Measurements from ENCODE around the gene GLRX.
A peak's percentile ranks its signal among the peaks of the same experiment; 100 is the strongest.
"Not testable (repeated sequence)": the region's sequence is repeated elsewhere in the genome, so short reads cannot be mapped to it uniquely, and the experiment has no call there.

The GLRX gene

DNA sequence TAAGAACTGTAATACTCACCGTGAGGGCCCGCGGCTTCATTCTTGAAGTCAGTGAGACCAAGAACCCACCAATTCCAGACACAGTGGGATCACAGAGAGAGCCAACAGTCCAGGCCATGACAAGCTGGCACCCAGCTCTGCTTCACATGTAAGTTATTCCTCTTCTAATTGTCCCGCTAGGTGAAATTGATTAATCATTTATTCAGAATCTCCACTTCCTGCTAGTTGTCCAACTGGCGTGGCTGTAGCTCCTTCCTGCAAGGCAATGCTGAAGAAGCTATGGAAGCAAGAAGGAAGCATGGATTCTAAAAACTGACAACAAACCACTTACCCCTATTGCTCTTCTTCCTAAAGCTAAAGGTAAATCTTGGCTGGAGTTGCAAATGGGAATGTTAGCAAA is 30.0 kb upstream of the GLRX start:
- TF ChIP-seq, protein P1, sequence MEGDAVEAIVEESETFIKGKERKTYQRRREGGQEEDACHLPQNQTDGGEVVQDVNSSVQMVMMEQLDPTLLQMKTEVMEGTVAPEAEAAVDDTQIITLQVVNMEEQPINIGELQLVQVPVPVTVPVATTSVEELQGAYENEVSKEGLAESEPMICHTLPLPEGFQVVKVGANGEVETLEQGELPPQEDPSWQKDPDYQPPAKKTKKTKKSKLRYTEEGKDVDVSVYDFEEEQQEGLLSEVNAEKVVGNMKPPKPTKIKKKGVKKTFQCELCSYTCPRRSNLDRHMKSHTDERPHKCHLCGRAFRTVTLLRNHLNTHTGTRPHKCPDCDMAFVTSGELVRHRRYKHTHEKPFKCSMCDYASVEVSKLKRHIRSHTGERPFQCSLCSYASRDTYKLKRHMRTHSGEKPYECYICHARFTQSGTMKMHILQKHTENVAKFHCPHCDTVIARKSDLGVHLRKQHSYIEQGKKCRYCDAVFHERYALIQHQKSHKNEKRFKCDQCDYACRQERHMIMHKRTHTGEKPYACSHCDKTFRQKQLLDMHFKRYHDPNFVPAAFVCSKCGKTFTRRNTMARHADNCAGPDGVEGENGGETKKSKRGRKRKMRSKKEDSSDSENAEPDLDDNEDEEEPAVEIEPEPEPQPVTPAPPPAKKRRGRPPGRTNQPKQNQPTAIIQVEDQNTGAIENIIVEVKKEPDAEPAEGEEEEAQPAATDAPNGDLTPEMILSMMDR (IDR thresholded peaks at IDR 0.05; ENCODE audit: extremely low read depth, insufficient read depth, missing control alignments): no peak
- DNase-seq (ENCODE audit: low spot score): no peak
- in situ Hi-C loops (cut with MboI; ENCODE audit: low pct_unique_long_range_greater_than_20kb, low sequenced_read_pairs, unreplicated experiment): loop anchor here (10.0 to 25.0 kb wide), 3 partner anchors 482 to 752 kb away; partner anchors contain the start of gene PCSK1

DNA sequence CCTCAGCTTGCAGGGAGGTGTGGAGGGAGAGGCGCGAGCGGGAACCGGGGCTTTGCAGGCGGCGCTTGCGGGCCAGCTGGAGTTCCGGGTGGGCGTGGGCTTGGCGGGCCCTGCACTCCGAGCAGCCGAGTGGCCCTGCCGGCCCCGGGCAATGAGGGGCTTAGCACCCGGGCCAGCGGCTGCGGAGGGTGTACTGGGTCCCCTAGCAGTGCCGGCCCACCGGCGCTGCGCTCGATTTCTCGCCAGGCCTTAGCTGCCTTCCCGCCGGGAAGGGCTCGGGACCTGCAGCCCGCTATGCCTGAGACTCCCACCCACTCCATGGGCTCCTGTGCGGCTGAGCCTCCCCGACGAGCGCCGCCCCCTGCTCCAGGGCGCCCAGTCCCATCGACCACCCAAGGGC is 28.6 kb upstream of the GLRX start:
- in situ Hi-C loops (cut with MboI; ENCODE audit: low pct_unique_long_range_greater_than_20kb, low sequenced_read_pairs, unreplicated experiment): loop anchor here (10.0 to 25.0 kb wide), 3 partner anchors 484 to 754 kb away; partner anchors contain the start of gene PCSK1
- DNase-seq (ENCODE audit: low spot score): not testable (repeated sequence)

DNA sequence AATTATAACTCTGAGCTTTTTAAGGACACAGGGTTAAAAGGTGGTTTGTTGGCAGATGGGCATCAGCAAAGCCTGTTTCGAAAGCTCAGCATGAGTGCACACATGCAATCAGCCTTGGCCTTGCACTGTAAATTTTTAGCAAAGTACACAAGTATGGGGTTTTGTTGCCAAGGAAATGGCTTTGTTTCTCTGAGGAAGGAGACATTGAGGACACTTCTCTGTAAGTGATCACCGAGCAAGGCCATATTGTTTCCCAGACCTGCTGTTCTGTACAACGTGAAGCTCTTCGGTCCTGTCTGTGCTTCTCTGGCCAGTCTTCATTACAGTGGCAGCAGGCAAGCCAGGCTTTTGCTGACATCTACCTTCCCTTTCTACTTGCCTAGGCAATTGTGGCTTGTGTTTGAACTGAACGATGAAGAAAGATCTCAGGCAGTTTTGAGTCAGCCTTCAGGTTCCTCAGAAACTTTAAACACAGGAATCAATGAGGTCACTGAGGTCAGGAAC is 27.9 kb upstream of the GLRX start:
- no peak for DNase-seq (ENCODE audit: low spot score)
- TF ChIP-seq, protein P1 (IDR thresholded peaks at IDR 0.05; ENCODE audit: extremely low read depth, insufficient read depth, missing control alignments): no peak
- in situ Hi-C loops (cut with MboI; ENCODE audit: low pct_unique_long_range_greater_than_20kb, low sequenced_read_pairs, unreplicated experiment): loop anchor here (10.0 to 25.0 kb wide), 3 partner anchors 484 to 754 kb away; partner anchors contain the start of gene PCSK1

DNA sequence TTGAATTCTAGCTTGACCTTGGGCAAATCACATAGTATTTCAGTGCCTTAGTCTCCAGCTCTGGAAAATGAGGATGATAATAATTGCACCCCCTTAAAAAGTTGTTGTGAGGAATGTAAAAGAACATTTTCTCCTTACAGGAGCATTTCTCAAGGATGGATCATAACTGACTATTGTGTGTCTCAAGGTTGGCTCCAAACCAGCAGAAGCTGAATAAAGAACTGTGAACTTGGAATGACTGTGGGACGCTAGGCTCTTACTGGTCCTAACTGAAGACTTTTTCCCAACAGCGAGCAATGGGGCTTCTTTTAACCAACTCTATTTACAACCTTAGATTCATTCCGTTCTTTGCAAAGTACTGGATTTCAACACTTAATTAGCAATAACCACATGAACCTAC is 26.2 kb upstream of the GLRX start:
- in situ Hi-C loops (cut with MboI; ENCODE audit: low pct_unique_long_range_greater_than_20kb, low sequenced_read_pairs, unreplicated experiment): loop anchor here (5.0 to 10.0 kb wide), 2 partner anchors 66 to 184 kb away; no protein-coding TSS in a partner anchor
- TF ChIP-seq, protein P1 (IDR thresholded peaks at IDR 0.05; ENCODE audit: extremely low read depth, insufficient read depth, missing control alignments): no peak
- no peak for DNase-seq (ENCODE audit: low spot score)

DNA sequence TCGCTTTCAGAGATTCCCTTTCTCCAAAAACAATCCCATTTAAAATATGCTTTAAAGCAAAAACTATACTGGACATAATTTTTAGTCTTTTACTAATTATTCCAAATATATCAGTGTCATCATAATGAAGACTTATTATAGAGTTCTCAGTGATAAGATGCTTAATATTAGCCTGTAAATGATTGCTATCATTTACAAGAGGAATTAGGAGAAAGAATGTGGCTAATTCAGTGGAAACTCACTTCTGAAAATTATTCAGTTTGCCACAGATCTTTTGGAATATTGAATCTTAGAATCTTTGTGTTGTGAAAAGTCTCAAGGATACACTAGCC is 24.7 kb upstream of the GLRX start:
- TF ChIP-seq, protein P1 (IDR thresholded peaks at IDR 0.05; ENCODE audit: extremely low read depth, insufficient read depth, missing control alignments): no peak
- no peak for DNase-seq (ENCODE audit: low spot score)
- in situ Hi-C loops (cut with MboI; ENCODE audit: low pct_unique_long_range_greater_than_20kb, low sequenced_read_pairs, unreplicated experiment): loop anchor here (5.0 to 10.0 kb wide), 2 partner anchors 65 to 182 kb away; no protein-coding TSS in a partner anchor

DNA sequence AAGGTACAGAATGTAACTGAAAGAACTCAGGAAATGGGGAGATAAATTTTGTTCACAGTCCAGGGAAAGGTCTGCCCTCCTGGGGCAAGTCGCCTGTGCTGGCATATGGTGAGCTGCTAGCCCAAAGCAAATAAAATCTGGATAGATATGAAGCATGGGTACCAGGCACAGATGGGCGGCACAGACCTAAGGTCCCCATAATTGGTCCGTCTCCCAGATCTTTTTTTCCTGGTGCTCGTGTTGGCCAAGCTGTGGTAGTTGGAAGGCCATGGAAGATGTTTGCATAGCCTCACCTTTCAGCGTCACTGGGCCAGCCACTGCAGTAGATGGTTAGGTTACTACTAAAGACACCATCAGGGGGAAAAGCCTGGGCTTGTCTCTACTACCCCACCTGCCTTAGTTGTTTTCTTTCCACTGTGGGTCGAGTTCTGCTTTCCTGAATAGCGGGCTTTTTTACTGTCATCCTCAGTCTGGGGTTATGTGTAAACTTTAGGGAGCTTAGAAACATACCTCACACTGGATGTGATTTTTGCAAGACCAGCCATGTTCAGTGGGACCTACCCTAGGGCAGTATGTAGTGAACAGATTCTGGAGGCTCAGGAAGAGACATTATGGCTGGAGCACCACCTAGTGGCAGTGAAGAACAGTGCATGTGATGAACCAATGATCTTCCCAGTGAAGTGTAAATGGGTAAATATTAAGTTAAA is 24.2 kb upstream of the GLRX start:
- in situ Hi-C loops (cut with MboI; ENCODE audit: low pct_unique_long_range_greater_than_20kb, low sequenced_read_pairs, unreplicated experiment): loop anchor here (5.0 to 10.0 kb wide), 2 partner anchors 64 to 182 kb away; no protein-coding TSS in a partner anchor
- peak; percentile 82 for DNase-seq (ENCODE audit: low spot score)
- TF ChIP-seq, protein P1 (IDR thresholded peaks at IDR 0.05; ENCODE audit: extremely low read depth, insufficient read depth, missing control alignments): peak; percentile 93

DNA sequence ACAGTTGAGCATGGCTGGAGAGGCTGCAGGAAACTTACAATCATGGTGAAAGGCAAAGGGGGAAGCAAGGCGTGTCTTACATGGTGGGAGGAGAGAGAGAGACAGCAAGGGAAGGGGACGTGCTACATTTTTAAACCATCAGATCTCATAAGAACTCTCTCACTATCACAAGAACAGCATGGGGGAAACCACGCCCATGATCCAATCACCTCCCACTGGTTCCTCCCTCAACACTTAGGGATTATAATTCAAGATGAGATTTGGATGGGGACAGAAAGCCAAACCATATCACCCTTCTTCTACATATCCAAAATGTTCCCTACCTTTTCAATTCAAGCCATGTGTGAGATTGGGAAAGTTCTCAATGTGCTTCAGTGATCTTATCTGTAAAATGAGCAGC is 22.9 kb upstream of the GLRX start:
- no peak for DNase-seq (ENCODE audit: low spot score)
- TF ChIP-seq, protein P1 (IDR thresholded peaks at IDR 0.05; ENCODE audit: extremely low read depth, insufficient read depth, missing control alignments): no peak
- in situ Hi-C loops (cut with MboI; ENCODE audit: low pct_unique_long_range_greater_than_20kb, low sequenced_read_pairs, unreplicated experiment): loop anchor here (5.0 to 10.0 kb wide), 2 partner anchors 63 to 181 kb away; no protein-coding TSS in a partner anchor
